ENCODE data around the gene REC114. TPM values are rescaled to one million over a fixed set of nuclear protein-coding genes. Genes with fewer than 3 reads are reported as not detected.

REC114 gene
- total and polyA plus RNA-seq, 9 of the 15 experiments (the other 6 are each of a cell fraction or from before 2014, with no cell fraction given): 0.07 to 0.24 TPM; not detected in 7

DNA sequence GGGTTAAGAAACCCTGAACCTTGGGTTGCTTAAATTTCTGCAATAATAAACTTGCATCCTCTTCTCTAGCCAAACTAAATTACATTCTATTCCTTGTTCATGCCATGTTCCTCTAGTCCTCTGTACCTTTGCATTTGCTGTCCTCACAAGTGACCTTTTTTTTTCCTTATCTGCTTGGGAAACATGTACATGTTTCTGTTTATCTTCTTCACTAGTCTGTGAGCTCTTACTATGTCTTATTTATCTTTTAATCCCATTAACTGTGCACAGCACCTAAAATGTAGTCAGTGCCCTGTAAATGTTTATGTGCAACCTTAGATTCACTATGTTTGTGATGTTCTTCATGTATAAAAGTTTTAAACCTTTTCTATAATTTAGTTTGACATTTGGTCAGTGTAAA is 61.9 kb downstream of the REC114 start (continued):
- TF ChIP-seq MGA (IDR thresholded peaks at IDR 0.05): no peak
- no peak for TF ChIP-seq ZSCAN32 (CRISPR knock-in tag; IDR thresholded peaks at IDR 0.05)
- TF ChIP-seq ZNF707 (CRISPR knock-in tag; conservative IDR thresholded peaks at IDR 0.05): no peak
- TF ChIP-seq, protein P1, sequence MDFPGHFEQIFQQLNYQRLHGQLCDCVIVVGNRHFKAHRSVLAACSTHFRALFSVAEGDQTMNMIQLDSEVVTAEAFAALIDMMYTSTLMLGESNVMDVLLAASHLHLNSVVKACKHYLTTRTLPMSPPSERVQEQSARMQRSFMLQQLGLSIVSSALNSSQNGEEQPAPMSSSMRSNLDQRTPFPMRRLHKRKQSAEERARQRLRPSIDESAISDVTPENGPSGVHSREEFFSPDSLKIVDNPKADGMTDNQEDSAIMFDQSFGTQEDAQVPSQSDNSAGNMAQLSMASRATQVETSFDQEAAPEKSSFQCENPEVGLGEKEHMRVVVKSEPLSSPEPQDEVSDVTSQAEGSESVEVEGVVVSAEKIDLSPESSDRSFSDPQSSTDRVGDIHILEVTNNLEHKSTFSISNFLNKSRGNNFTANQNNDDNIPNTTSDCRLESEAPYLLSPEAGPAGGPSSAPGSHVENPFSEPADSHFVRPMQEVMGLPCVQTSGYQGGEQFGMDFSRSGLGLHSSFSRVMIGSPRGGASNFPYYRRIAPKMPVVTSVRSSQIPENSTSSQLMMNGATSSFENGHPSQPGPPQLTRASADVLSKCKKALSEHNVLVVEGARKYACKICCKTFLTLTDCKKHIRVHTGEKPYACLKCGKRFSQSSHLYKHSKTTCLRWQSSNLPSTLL (IDR thresholded peaks at IDR 0.05): no peak
- TF ChIP-seq, protein P2, sequence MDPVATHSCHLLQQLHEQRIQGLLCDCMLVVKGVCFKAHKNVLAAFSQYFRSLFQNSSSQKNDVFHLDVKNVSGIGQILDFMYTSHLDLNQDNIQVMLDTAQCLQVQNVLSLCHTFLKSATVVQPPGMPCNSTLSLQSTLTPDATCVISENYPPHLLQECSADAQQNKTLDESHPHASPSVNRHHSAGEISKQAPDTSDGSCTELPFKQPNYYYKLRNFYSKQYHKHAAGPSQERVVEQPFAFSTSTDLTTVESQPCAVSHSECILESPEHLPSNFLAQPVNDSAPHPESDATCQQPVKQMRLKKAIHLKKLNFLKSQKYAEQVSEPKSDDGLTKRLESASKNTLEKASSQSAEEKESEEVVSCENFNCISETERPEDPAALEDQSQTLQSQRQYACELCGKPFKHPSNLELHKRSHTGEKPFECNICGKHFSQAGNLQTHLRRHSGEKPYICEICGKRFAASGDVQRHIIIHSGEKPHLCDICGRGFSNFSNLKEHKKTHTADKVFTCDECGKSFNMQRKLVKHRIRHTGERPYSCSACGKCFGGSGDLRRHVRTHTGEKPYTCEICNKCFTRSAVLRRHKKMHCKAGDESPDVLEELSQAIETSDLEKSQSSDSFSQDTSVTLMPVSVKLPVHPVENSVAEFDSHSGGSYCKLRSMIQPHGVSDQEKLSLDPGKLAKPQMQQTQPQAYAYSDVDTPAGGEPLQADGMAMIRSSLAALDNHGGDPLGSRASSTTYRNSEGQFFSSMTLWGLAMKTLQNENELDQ (CRISPR knock-in tag; IDR thresholded peaks at IDR 0.05; ENCODE audit: borderline replicate concordance): no peak
- no peak for TF ChIP-seq SP2 (IDR thresholded peaks at IDR 0.05; ENCODE audit: extremely low read depth, low read depth, low read length, poor library complexity, severe bottlenecking)
- TF ChIP-seq NR2F6 (CRISPR knock-in tag; IDR thresholded peaks at IDR 0.05): no peak
- TF ChIP-seq, protein P3, sequence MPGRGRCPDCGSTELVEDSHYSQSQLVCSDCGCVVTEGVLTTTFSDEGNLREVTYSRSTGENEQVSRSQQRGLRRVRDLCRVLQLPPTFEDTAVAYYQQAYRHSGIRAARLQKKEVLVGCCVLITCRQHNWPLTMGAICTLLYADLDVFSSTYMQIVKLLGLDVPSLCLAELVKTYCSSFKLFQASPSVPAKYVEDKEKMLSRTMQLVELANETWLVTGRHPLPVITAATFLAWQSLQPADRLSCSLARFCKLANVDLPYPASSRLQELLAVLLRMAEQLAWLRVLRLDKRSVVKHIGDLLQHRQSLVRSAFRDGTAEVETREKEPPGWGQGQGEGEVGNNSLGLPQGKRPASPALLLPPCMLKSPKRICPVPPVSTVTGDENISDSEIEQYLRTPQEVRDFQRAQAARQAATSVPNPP (IDR thresholded peaks at IDR 0.05; ENCODE audit: borderline replicate concordance, insufficient read depth, insufficient read length): no peak
- TF ChIP-seq ZNF274 (IDR thresholded peaks at IDR 0.05; ENCODE audit: borderline replicate concordance, low read depth, low read length): no peak
- TF ChIP-seq MECOM (CRISPR knock-in tag; IDR thresholded peaks at IDR 0.05): no peak
- peak; percentile 45; the same call in 1 of the 2 replicates for TF ChIP-seq MXI1 (IDR thresholded peaks at IDR 0.05; ENCODE audit: low read depth, low read length)

Data from K562 (cell line).